Epithelial cell of prostate (primary cell): ENCODE measurements around the gene SRSF4.
"Not testable (repeated sequence)": the region's sequence is repeated elsewhere in the genome, so short reads cannot be mapped to it uniquely, and the experiment has no call there.

ENCODE experiments used
- DNase-seq: peaks from one replicate; pipeline ENCODE4 v3.0.0-alpha.2; 2011; ENCODE audit warnings: low read depth, low spot score
- H3K27ac ChIP-seq: fragments of 450-650 bp; 2 replicates; pipeline ENCODE4 v1.5.1; 2017; ENCODE audit warnings: mild to moderate bottlenecking

Gene SRSF4

DNA sequence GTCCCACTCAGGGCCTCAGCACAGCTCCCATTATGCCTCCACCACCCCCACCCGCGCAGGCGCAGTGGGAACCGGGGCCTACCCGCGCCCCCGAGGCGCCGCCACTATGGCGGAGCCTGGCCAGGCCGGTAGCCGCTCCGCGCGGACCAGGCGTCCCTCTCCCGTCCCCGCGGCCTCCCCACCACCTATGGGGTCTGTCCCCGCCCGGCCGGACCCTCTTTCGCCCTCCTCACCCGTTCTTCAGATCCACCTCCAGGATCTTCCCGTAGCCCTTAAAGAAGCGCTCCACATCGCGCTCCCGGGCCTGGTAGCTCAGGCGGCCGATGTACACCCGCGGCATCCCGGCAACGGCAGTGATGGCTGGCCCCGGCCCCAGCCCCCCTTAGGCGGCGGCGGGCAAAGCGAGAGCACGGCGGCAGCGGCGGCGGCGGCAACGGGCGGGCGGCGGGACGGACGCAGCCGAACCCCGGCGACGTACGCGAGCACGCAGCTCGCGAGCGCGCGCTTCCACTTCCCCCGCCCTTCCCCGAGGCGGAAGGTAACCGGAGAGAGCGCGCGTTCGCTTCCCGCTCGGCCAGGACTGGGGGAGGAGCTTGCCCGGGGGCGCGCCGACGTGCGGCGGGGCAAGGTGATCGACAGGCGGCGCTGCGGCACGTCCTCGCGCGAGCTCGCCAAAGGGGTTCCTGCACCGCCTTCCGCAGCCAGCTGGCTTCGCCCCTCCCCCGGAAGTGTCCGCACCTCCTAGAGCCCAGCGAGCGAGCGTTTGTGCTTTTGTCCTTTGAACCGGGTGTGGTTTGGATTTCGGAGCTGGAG, at the start of gene SRSF4:
Gene SRSF4 (minus strand): TSS at position 488 of the 813 bp plus-strand sequence. CDS start 148 bp downstream, at position 340.
- H3K27ac ChIP-seq: peak within 1 kb of the TSS; percentile 93
- DNase-seq: peak; percentile 88

DNA sequence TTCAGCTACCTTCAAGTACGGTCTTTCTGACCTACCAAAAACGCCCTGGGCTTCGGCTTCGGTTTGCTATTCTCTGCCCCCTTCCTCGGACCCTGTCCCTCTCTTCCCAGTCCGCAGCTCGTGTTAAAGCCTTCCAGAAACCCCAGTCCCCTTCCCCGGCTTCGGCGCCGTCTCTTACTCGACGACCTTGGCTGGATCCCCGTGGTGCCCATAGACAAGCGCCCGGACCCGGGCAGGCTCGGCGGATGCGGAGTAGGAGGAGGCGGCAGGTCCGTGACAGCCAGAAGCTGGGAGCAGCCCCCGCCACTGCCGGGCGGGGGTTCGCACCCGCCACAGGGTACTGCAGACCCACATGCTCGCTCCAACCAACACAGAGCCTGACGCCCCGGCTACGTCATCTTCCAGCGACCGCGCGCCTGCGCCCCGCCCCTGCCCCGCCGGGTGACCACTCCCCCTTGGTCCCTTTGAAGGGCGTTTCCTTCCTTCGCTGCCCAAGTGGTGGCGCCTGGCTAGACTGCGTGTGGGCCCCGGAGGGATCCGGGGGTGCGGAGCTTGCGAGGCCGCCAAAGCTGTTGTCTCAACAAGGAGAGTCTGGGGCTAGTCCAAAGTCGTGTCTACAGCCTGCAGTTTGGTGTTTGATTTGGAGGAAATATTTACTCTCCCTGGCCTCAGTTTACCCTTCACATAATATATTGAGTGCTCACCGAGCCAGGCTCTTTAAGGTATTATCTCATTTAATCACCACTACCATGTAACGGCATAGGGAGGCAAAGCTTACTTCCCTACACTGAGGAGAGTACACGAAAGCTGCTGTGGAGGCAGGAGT, 49.1 kb upstream of the SRSF4 start, which contains the start of gene MECR:
Gene MECR (minus strand): TSS at position 382 of the 826 bp plus-strand sequence. CDS start 28 bp downstream, at position 354.
- peak; percentile 69 for DNase-seq
- H3K27ac ChIP-seq: no peak within 1 kb of the TSS

GRCh38 chr1:29230204-29230552, 48.5 kb upstream of the SRSF4 start:
- DNase-seq: no peak
- no peak overlapping the region for H3K27ac ChIP-seq

GRCh38 chr1:29227511-29227910, 45.8 kb upstream of the SRSF4 start:
- peak; percentile 87 for DNase-seq
- peak overlapping the region; percentile 73 for H3K27ac ChIP-seq

GRCh38 chr1:29225361-29225760, 43.7 kb upstream of the SRSF4 start:
- no peak overlapping the region for H3K27ac ChIP-seq
- DNase-seq: no peak

DNA sequence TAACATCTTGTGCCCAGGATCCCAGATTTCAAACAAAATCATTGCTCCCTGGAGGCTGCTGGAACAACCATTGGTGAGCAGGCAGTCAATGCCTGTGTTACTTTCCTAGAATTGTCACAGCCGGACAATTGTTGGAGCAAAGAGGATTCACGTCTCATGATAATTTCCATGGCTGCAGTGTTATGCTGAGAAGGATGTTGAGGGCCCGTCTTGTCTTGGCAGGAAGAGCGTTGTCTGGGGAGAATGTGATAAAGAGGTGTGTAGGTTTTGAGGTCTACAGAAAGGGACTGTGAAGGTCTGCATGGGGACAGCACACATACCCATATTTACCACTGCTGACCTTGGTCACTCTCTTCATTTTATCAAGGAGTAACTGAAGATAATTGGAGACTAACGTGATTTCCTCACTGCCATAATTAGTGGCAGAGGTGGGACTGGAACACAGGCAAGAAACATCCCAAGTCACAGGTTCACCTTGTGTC, 42.7 kb upstream of the SRSF4 start:
- no peak for DNase-seq

DNA sequence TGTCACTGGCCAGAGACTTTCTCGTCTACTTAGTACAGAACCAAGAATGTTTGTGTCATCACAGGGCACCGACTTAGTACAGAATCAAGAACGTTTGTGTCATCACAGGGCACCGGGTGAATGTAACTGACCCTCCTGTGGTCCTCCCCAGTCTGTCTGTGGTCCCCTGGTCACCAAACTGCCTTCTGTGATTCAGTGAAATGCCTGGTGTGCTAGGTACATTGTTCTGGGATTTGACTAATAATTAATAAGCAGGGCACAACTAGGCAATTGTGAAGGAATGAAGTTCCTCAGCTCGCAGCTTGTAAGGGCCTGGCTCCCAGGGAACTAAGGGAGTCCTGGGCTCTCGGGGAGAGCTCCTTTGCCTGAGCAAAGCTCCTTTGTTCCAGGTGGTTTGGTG, 41.8 kb upstream of the SRSF4 start:
- no peak for DNase-seq
- peak overlapping the region; percentile 17 for H3K27ac ChIP-seq

More for the DNA sequence above, 42.7 kb upstream of the SRSF4 start:
- H3K27ac ChIP-seq: no peak overlapping the region

DNA sequence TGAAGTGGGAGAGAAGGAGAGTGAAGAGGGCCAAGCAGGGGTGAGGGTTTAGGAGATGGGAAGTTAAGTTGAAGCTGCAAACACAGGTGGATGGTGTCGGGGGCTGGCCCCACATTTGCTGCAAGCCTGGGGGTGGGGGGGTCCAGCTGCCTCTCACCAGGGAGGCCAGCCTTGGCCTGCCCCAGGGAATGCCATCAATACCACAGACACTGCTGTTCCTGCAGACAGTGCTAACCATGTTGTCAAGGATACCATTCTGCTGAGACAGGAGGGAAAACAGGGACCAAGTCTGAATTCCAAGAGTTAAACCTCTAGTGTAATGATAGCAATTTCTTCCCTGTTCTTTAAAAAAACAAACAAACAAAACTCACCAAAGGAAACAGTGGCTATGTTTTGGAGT, 41.0 kb upstream of the SRSF4 start:
- H3K27ac ChIP-seq: no peak overlapping the region
- DNase-seq: no peak

DNA sequence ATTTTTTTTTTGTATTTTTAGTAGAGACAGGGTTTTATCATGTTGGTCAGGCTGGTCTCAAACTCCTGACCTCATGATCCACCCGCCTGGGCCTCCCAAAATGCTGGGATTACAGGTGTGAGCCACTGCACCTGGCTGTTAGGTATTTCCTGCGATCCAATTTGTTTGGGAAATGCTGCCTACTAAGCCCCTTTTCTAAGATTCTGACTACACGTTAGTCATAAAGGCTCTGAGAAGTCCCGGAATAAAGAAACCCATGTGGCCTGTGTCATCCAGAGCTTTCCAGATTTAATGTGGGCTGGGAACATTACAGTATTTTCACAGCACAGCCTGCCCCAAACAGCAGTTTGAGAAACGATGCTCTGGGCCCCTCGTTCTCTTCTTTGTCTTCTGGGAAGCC, 40.6 kb upstream of the SRSF4 start:
- not testable (repeated sequence) for DNase-seq

DNA sequence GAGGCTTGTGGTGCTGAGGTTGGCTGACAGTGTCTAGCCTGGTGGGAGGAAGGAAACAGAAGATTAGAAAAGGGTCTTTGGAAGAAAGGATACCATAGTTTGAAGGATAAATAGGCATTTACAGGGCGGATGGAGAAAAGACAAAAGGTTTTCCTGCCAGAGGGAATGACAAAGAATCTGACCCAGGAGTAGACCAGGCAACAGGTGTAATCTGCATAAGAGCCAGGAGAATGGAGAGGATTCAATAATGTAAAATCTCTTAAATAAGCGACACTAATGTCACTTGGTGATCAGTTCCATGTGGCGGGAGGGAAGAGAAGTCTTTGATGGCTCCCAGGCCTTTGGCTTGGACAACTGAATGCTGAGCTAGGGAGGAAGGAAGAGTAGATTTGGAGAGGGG, 39.6 kb upstream of the SRSF4 start:
- DNase-seq: no peak

More for the DNA sequence above, 40.6 kb upstream of the SRSF4 start:
- not testable (repeated sequence) for H3K27ac ChIP-seq

DNA sequence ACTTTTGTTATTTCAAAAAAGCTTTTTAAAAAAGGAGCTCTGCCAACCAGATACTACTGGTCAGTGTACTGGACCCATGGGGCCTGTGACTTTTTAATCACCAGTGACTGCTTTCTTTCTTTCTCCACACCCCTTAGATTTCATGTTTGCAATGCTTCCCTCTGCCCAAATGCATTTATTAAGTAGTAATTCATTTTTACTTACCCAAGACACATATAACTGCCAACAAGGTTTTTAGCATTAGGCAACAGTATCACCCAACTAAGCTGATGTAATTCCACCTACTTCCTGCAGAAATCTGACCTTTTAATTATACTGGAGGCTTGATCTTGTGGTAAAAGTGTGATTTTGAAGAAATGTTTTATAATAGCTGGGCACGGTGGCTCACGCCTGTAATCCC, 36.5 kb upstream of the SRSF4 start:
- H3K27ac ChIP-seq: peak overlapping the region; percentile 37
- no peak for DNase-seq

More for the DNA sequence above, 39.6 kb upstream of the SRSF4 start:
- no peak overlapping the region for H3K27ac ChIP-seq

GRCh38 chr1:29217633-29218032, 35.9 kb upstream of the SRSF4 start:
- no peak overlapping the region for H3K27ac ChIP-seq
- DNase-seq: no peak

DNA sequence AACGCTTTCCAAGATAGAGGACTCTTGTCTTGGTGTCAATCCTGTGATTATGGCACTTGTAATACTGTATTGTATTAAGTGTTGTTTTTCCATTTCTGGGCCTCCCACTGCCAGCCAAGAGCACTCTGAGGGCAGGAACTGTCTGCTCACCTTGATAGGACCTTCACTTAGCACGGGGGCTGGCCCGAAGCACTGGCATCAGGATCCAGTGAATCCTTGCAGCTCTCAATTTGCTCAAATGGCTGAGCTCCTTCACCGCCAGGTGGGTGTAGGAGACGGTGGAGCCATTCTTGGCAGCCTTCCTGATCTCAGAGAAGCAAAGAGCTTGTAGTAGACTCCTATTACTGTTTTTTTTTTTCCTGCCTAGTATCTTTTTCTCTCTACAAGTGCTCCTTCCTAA, 31.4 kb upstream of the SRSF4 start:
- no peak overlapping the region for H3K27ac ChIP-seq
- DNase-seq: no peak

GRCh38 chr1:29211086-29212030, 29.7 kb upstream of the SRSF4 start:
- no peak overlapping the region for H3K27ac ChIP-seq
- DNase-seq: no peak

GRCh38 chr1:29210278-29211085, 28.8 kb upstream of the SRSF4 start:
- DNase-seq: no peak

DNA sequence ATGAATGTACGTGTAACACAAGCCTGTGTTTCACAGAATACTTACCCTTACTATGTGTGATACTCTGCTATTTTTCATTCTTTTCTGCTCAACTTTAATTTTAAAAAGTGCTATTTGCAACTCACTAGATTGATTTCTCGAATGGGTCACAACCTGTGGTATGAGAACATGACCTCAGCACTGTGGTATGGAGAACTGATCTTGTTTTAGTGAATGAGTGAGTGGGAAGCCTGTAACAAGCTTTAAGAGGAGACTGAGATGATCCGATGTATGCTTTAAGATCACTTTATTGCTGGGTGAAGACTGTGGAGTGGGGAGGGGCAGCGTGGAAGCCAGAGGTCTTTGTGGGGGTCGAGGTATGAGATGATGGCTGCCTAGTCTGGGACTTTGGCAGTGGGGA, 27.5 kb upstream of the SRSF4 start:
- H3K27ac ChIP-seq: no peak overlapping the region
- DNase-seq: no peak

More at GRCh38 chr1:29210278-29211085, 28.8 kb upstream of the SRSF4 start:
- no peak overlapping the region for H3K27ac ChIP-seq

DNA sequence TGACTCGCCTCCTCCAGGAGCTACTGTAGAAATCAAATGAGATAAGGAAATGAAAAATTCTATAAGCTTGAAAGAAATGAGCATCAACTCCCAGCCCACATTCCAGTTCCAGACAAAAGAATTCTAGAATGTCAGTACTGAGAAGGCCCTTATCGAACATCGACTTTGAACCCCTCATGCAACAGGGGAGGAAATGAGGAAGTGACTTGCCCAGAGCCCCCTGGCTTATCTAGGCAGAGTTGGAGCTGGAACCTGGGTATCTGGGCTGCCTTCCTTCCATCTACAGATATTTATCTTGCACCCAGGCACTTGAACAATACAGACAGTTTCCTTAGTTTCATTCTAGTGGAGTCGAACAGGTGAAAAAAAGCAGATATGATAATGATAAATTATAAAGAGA, 26.7 kb upstream of the SRSF4 start:
- DNase-seq: no peak
- no peak overlapping the region for H3K27ac ChIP-seq

- DNase-seq: peak; percentile 89
- peak overlapping the region; percentile 85 for H3K27ac ChIP-seq
These were observed 21.1 kb upstream of the SRSF4 start for GRCh38 chr1:29202584-29203340.
